SU-DHL-6 (cell line): Measurements from ENCODE around the gene GRM3.

Source experiments
- H2AFZ ChIP-seq: fragments of 200-600 bp; sonication (generic); 2 replicates; pipeline ENCODE4 v1.6.1; 2014; ENCODE audit warnings: low read depth, mild to moderate bottlenecking, moderate library complexity, mixed read lengths, antibody characterized with exemption, low read length; ENCODE audit not compliant: severe bottlenecking
- H3F3A ChIP-seq: fragments of 200-600 bp; shearing (Covaris generic); 2 replicates; pipeline ENCODE4 v1.6.0; 2016; ENCODE audit warnings: antibody characterized with exemption, mild to moderate bottlenecking; ENCODE audit not compliant: insufficient read depth
- H3K27ac ChIP-seq: fragments of 200-600 bp; sonication (generic); 2 replicates; pipeline ENCODE4 v1.5.1; 2016; ENCODE audit warnings: low read depth, mild to moderate bottlenecking, low read length, moderate library complexity, mixed read lengths
- H3K27me3 ChIP-seq: fragments of 200-600 bp; sonication (generic), shearing (Covaris generic); 2 replicates; pipeline ENCODE4 v1.6.0; 2014; ENCODE audit warnings: mild to moderate bottlenecking, low read length
- H3K36me3 ChIP-seq: fragments of 200-600 bp; sonication (generic); 2 replicates; pipeline ENCODE4 v1.6.1; 2014; ENCODE audit warnings: mild to moderate bottlenecking, low read length, mixed read lengths
- H3K4me2 ChIP-seq: fragments of 300-600, 200-600 bp; shearing (Covaris generic), sonication (generic); 2 replicates; pipeline ENCODE4 v1.6.0; 2014; ENCODE audit warnings: low read length, low read depth, mild to moderate bottlenecking; ENCODE audit not compliant: poor library complexity, severe bottlenecking
- H3K4me3 ChIP-seq: fragments of 200-600 bp; sonication (generic); 2 replicates; pipeline ENCODE4 v1.5.1; 2014; ENCODE audit warnings: antibody characterized with exemption, low read length, mild to moderate bottlenecking, mixed read lengths; ENCODE audit not compliant: insufficient read depth, poor library complexity, severe bottlenecking
- H3K79me2 ChIP-seq: fragments of 200-600 bp; sonication (generic); 2 replicates; pipeline ENCODE4 v1.6.1; 2014; ENCODE audit warnings: mild to moderate bottlenecking, low read length, moderate library complexity; ENCODE audit not compliant: insufficient read depth
- H3K9ac ChIP-seq: fragments of 200-600 bp; sonication (generic); 2 replicates; pipeline ENCODE4 v1.7.0; 2014; ENCODE audit warnings: mild to moderate bottlenecking, low read length
- H3K9me2 ChIP-seq: fragments of 200-600 bp; sonication (generic); replicated peaks from 2 replicates; pipeline ENCODE4 v1.6.1; 2014; ENCODE audit warnings: low read length; ENCODE audit not compliant: insufficient read depth
- H3K9me3 ChIP-seq: fragments of 200-600 bp; sonication (generic); 2 replicates; pipeline ENCODE4 v1.6.1; 2014; ENCODE audit warnings: low read length, mixed read lengths; ENCODE audit not compliant: insufficient read depth
- H4K20me1 ChIP-seq: fragments of 200-600 bp; sonication (generic); 2 replicates; pipeline ENCODE4 v1.6.1; 2014; ENCODE audit warnings: low read depth, mild to moderate bottlenecking, antibody characterized with exemption, low read length, moderate library complexity, mixed read lengths
- EZH2phosphoT487 ChIP-seq: fragments of 200-600 bp; sonication (generic), shearing (Covaris generic); conservative IDR thresholded peaks from 2 replicates; pipeline ENCODE4 v1.6.1; 2018; ENCODE audit warnings: mild to moderate bottlenecking, antibody characterized with exemption, low read length, moderate library complexity, mixed read lengths
- TF ChIP-seq, protein P1 (sequence below): fragments of 200-600 bp; sonication (generic); IDR thresholded peaks from one replicate; pipeline ENCODE4 v1.5.1; 2017; ENCODE audit warnings: antibody characterized with exemption, mild to moderate bottlenecking, low read length, moderate library complexity; ENCODE audit not compliant: insufficient read depth, poor library complexity, severe bottlenecking

Gene GRM3

DNA sequence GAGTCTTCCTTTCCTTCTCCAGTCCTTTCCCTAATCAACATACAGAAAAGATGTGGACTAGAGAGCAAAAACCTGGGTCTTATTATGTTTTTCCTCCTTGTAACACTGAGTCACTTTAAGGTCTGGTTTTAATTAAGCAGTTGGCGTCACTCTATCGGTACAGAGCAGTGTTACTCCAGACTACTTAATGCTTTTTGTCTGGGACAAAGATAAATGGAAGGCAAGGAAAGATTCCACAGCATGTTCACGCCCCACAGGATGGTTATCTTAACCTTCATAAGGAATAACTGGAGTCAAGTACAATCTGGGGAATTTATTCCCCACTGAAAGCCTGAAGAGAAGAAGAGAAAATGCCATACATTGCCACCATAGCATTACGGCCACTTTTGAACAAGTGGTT, 270.0 kb downstream of the GRM3 start:
- Histone ChIP-seq H4K20me1 (no peaks in the 10 kb centered on the region), H3K9me2 (no peaks in the 10 kb centered on the region), H3K9ac (no peak overlapping the region), H3K27me3 (no peaks in the 10 kb centered on the region), H3K36me3 (0 out of 2 replicates have a peak, but pooled peaks cover 3% of the 10 kb centered on the region), H3K9me3 (no peaks in the 10 kb centered on the region), H3K4me2 (no peak overlapping the region), H3F3A (no peaks in the 10 kb centered on the region), H3K27ac (no peak overlapping the region), H3K79me2 (no peaks in the 10 kb centered on the region), H2AFZ (no peak overlapping the region), H3K4me3 (no peak overlapping the region)
- TF ChIP-seq EZH2phosphoT487, result no peak
- TF ChIP-seq, protein P1, sequence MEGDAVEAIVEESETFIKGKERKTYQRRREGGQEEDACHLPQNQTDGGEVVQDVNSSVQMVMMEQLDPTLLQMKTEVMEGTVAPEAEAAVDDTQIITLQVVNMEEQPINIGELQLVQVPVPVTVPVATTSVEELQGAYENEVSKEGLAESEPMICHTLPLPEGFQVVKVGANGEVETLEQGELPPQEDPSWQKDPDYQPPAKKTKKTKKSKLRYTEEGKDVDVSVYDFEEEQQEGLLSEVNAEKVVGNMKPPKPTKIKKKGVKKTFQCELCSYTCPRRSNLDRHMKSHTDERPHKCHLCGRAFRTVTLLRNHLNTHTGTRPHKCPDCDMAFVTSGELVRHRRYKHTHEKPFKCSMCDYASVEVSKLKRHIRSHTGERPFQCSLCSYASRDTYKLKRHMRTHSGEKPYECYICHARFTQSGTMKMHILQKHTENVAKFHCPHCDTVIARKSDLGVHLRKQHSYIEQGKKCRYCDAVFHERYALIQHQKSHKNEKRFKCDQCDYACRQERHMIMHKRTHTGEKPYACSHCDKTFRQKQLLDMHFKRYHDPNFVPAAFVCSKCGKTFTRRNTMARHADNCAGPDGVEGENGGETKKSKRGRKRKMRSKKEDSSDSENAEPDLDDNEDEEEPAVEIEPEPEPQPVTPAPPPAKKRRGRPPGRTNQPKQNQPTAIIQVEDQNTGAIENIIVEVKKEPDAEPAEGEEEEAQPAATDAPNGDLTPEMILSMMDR, result no peak
